ENCODE data around the gene TMEM38B.

- no peak for TF ChIP-seq CTCF (conservative IDR thresholded peaks at IDR 0.05; ENCODE audit: low read length)
- TF ChIP-seq EZH2phosphoT487 (IDR thresholded peaks at IDR 0.05; ENCODE audit: borderline replicate concordance, low read depth, low read length): no peak
These were observed 46.6 kb upstream of the TMEM38B start for GRCh38 chr9:105647595-105648349.
